22Rv1 (cell line): Measurements from ENCODE around the gene KRTAP12-1.

Experiments
- ZFX ChIP-seq: fragments of 450-650 bp; IDR thresholded peaks from 2 replicates; pipeline ENCODE4 v1.6.1; 2017; ENCODE audit warnings: antibody characterized with exemption, borderline replicate concordance
- TF ChIP-seq, protein P1 (sequence below): fragments of 450-650 bp; IDR thresholded peaks from 2 replicates; pipeline ENCODE4 v1.5.1; 2017; ENCODE audit warnings: mild to moderate bottlenecking

DNA sequence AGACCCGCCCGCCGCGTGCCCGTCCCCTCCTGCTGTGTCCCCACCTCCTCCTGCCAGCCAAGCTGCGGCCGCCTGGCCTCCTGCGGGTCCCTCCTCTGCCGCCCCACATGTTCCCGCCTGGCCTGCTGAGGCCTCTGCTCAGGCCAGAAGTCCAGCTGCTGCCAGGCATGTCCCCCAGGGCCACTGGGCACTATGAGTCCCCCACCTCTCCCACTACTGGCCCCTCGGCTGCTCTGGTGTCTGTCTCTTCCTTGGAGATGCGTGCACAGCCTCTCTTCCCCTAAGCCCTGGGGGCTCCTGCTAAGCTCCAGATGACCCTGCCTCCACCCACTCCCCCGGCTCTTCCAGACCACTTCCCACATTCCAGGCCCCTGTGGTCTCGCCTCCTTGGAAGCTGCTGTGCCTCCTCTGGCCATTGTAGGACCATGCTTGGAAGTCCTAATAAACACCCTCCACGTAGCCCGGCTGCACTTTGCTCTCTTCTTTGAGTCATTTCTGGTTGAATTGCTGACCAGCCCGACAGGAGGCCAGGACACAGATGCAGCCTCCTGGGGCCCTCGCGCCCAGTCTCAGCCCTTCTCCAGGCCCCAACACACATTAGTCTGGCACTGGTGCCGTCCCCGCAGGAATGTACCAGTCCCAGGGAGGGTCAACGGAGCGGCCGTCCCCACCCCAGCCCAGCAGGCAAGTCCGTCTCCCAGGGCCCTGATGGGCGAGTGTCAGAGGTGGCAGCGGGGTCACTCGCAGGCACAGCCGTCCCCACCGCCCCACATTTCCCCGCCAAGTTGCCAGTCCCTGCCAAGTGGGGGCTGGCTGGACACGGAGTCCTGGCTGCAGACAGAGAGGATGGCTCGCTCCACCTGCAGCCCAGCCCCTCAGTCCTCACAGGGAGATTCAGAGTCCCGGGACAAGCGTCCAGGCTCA, 16.1 kb upstream of the KRTAP12-1 start:
- TF ChIP-seq, protein P1, sequence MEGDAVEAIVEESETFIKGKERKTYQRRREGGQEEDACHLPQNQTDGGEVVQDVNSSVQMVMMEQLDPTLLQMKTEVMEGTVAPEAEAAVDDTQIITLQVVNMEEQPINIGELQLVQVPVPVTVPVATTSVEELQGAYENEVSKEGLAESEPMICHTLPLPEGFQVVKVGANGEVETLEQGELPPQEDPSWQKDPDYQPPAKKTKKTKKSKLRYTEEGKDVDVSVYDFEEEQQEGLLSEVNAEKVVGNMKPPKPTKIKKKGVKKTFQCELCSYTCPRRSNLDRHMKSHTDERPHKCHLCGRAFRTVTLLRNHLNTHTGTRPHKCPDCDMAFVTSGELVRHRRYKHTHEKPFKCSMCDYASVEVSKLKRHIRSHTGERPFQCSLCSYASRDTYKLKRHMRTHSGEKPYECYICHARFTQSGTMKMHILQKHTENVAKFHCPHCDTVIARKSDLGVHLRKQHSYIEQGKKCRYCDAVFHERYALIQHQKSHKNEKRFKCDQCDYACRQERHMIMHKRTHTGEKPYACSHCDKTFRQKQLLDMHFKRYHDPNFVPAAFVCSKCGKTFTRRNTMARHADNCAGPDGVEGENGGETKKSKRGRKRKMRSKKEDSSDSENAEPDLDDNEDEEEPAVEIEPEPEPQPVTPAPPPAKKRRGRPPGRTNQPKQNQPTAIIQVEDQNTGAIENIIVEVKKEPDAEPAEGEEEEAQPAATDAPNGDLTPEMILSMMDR = no peak
- no peak for TF ChIP-seq ZFX
